ENCODE results near the gene VPS37C. TPM values are rescaled to one million over a fixed set of nuclear protein-coding genes. Genes with fewer than 3 reads are reported as not detected.

VPS37C gene
- total RNA-seq, 4 donors from 2014 or later: 19.6 to 27.6 (median 26.7) TPM

DNA sequence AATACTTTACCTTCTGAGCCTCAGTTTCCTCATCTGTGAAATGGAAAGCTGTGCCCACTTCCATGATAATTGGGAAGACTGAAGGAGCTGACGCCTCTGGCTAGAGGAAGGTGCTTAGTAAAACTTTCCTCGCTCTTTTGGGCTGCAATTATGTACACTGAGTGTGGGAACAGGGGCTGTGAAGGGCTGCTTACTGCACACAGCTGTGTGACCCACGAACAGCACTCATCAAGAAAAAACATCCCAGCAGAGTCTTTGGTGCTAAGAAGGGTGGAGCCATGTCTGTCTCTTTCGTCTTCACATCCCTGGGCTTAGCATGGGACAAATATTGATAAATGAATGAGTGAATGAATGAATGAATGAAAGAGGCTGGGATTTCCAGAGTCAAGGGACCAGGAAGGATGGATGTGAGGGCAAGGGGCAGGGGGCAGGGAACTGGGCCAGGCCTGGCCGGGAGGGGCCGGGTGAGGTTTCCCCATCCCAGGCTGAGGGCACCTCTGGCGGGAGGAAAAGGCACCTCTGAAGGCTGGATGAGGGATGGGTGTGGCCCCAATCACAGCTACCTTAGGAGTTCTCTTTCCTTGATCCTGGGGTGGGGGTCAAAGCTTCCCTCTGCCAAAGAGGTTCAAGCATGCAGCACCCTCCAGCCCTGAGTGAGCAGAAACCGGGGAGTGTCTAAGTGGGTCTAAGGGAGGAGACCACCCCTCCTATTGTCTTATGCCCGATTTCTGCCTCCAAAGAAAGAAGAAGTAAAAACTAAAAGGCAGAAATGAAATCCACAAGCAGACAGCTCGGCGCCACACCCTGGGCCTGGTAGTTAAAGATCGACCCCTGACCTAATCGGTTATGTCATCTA lies 68.1 kb downstream of the VPS37C start:
- WGBS, 2 donors: 88 to 91% methylated on average over 13 of the region's 13 CpGs
- DNase-seq (ENCODE audit: low spot score in 2 of 2): no peak
- intact Hi-C loops (cut with DNase I; ENCODE audit: low total_unique reads): no loop called here
- TF ChIP-seq POLR2A (IDR thresholded peaks at IDR 0.05): no peak
- TF ChIP-seq, protein P1, sequence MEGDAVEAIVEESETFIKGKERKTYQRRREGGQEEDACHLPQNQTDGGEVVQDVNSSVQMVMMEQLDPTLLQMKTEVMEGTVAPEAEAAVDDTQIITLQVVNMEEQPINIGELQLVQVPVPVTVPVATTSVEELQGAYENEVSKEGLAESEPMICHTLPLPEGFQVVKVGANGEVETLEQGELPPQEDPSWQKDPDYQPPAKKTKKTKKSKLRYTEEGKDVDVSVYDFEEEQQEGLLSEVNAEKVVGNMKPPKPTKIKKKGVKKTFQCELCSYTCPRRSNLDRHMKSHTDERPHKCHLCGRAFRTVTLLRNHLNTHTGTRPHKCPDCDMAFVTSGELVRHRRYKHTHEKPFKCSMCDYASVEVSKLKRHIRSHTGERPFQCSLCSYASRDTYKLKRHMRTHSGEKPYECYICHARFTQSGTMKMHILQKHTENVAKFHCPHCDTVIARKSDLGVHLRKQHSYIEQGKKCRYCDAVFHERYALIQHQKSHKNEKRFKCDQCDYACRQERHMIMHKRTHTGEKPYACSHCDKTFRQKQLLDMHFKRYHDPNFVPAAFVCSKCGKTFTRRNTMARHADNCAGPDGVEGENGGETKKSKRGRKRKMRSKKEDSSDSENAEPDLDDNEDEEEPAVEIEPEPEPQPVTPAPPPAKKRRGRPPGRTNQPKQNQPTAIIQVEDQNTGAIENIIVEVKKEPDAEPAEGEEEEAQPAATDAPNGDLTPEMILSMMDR (IDR thresholded peaks at IDR 0.05): no peak
- no peak overlapping the region for H3K4me3 ChIP-seq (ENCODE audit: low read depth, poor library complexity, severe bottlenecking)

- TF ChIP-seq, protein P1 (IDR thresholded peaks at IDR 0.05): no peak
- TF ChIP-seq POLR2A (IDR thresholded peaks at IDR 0.05): no peak
- H3K4me3 ChIP-seq (ENCODE audit: low read depth, poor library complexity, severe bottlenecking): no peak overlapping the region
- WGBS, 2 donors: 69 to 73% methylated on average over 7 to 8 of the region's 10 CpGs
- intact Hi-C loops (cut with DNase I; ENCODE audit: low total_unique reads): no loop called here
- no peak for DNase-seq (ENCODE audit: low spot score in 2 of 2)
Measured at GRCh38 chr11:61092280-61092766, 68.9 kb downstream of the VPS37C start.

GRCh38 chr11:61091373-61092279 lies 69.6 kb downstream of the VPS37C start:
- intact Hi-C loops (cut with DNase I; ENCODE audit: low total_unique reads): no loop called here
- TF ChIP-seq POLR2A (IDR thresholded peaks at IDR 0.05): no peak
- TF ChIP-seq, protein P1 (IDR thresholded peaks at IDR 0.05): no peak
- WGBS, 2 donors: 70 to 79% methylated on average over 16 to 17 of the region's 17 CpGs
- no peak for DNase-seq (ENCODE audit: low spot score in 2 of 2)
- no peak overlapping the region for H3K4me3 ChIP-seq (ENCODE audit: low read depth, poor library complexity, severe bottlenecking)

- intact Hi-C loops (cut with DNase I; ENCODE audit: low total_unique reads): no loop called here
- DNase-seq (ENCODE audit: low spot score in 2 of 2): no peak
- TF ChIP-seq POLR2A (IDR thresholded peaks at IDR 0.05): no peak
- TF ChIP-seq, protein P1 (IDR thresholded peaks at IDR 0.05): no peak
Measured at GRCh38 chr11:61090982-61091372, 70.2 kb downstream of the VPS37C start.

DNA sequence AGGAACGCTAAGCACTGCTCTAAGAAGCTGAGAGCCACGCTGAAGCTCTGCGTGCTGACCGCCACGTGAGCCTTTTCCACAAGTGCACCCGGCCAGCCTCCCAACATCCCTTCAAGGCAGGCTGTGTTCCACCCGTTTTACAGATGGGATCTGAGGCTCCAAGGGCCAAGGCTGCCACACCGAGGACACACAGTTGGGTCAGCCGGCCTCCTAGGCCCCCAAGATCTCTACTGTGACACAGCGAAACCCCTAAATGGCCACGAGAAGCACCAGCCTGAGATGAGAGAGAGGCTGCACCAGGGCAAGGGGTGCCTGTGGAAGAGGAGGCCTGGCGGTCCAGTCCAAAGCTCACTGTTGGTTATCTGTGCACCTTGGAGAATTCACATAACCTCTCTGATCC lies 70.7 kb downstream of the VPS37C start:
- no peak for DNase-seq (ENCODE audit: low spot score in 2 of 2)
- intact Hi-C loops (cut with DNase I; ENCODE audit: low total_unique reads): no loop called here
- no peak overlapping the region for H3K4me3 ChIP-seq (ENCODE audit: low read depth, poor library complexity, severe bottlenecking)
- WGBS, 2 donors: 82 to 93% methylated on average over 8 to 12 of the region's 12 CpGs
- TF ChIP-seq, protein P1 (IDR thresholded peaks at IDR 0.05): no peak
- TF ChIP-seq POLR2A (IDR thresholded peaks at IDR 0.05): no peak

More at GRCh38 chr11:61090982-61091372, 70.2 kb downstream of the VPS37C start:
- H3K4me3 ChIP-seq (ENCODE audit: low read depth, poor library complexity, severe bottlenecking): no peak overlapping the region
- 95 to 96% methylated on average over 9 of the region's 9 CpGs for WGBS, 2 donors
